IMR-90 (cell line): ENCODE results near the gene TUBB6. TPM values are rescaled to one million over a fixed set of nuclear protein-coding genes. Genes with fewer than 3 reads are reported as not detected.

Source experiments
- ATAC-seq: fragments of 200-7000 bp; cut with Tn5 transposase; 2 replicates; pipeline ENCODE4 v1.9.1; 2020; ENCODE audit warnings: low read depth, mild to moderate bottlenecking, moderate library complexity
- BruUV-seq: library from RNA; stranded (reverse); fragments of 400-500 nt; replicated peaks from 2 replicates; lab custom pipeline; 2021; lab: Mats Ljungman, UMichigan
- CTCF ChIA-PET: fragments of 300-600 bp; formaldehyde crosslinking; extraction: SDS; loops from one replicate; lab custom pipeline; 2021; ENCODE audit warnings: antibody characterized with exemption; lab: Yijun Ruan, JAX
- POLR2A ChIA-PET: fragments of 300-600 bp; sonication (Branson Sonifier 250); formaldehyde crosslinking; loops from one replicate; lab custom pipeline; 2022; ENCODE audit warnings: antibody characterized with exemption; ENCODE audit not compliant: unreplicated experiment; lab: Charles Lee
- DNase-seq: peaks from one replicate; pipeline ENCODE4 v3.0.0; 2013
- H2AFZ ChIP-seq: replicated peaks from 2 replicates; pipeline ENCODE3; 2013; ENCODE audit warnings: low read length, mild to moderate bottlenecking; ENCODE audit not compliant: poor library complexity
- H2AK5ac ChIP-seq: 2 replicates; pipeline ENCODE4 v1.6.1; 2013; ENCODE audit warnings: low read depth, low read length, inconsistent platforms
- H2AK9ac ChIP-seq: replicated peaks from 2 replicates; pipeline ENCODE3; 2013; ENCODE audit warnings: mild to moderate bottlenecking, low read depth, low read length, moderate library complexity; ENCODE audit not compliant: poor library complexity
- H2BK120ac ChIP-seq: 2 replicates; pipeline ENCODE4 v1.6.1; 2013; ENCODE audit warnings: low read depth, low read length, inconsistent platforms
- H2BK15ac ChIP-seq: 3 replicates; pipeline ENCODE4 v1.6.1; 2013; ENCODE audit warnings: low read depth, low read length, inconsistent platforms
- H2BK20ac ChIP-seq: 2 replicates; pipeline ENCODE4 v1.6.1; 2013; ENCODE audit warnings: low read depth, mild to moderate bottlenecking, inconsistent platforms, low read length, moderate library complexity
- H2BK5ac ChIP-seq: 2 replicates; pipeline ENCODE4 v1.6.1; 2013; ENCODE audit warnings: mild to moderate bottlenecking, low read depth, low read length, inconsistent platforms; ENCODE audit not compliant: poor library complexity, severe bottlenecking
- H3K14ac ChIP-seq: replicated peaks from 2 replicates; pipeline ENCODE4 v1.6.1; 2013; ENCODE audit warnings: low read depth, low read length, inconsistent platforms
- H3K18ac ChIP-seq: 2 replicates; pipeline ENCODE4 v1.6.1; 2013; ENCODE audit warnings: low read depth, low read length, control low read depth
- H3K23ac ChIP-seq: 2 replicates; pipeline ENCODE4 v1.6.1; 2013; ENCODE audit warnings: low read depth, low read length, inconsistent platforms
- H3K27ac ChIP-seq: 2 replicates; pipeline ENCODE4 v1.5.1; 2013; ENCODE audit warnings: mild to moderate bottlenecking, control low read depth, low read length; ENCODE audit not compliant: insufficient read depth
- H3K27me3 ChIP-seq: 2 replicates; pipeline ENCODE4 v1.6.1; 2013; ENCODE audit warnings: low read length; ENCODE audit not compliant: control insufficient read depth, insufficient read depth
- H3K36me3 ChIP-seq: 2 replicates; pipeline ENCODE4 v1.6.1; 2013; ENCODE audit warnings: low read length, mixed read lengths; ENCODE audit not compliant: control insufficient read depth, insufficient read depth
- H3K4ac ChIP-seq: 2 replicates; pipeline ENCODE4 v1.6.1; 2013; ENCODE audit warnings: low read depth, low read length, inconsistent platforms
- H3K4me1 ChIP-seq: 2 replicates; pipeline ENCODE4 v1.6.1; 2013; ENCODE audit warnings: low read length, mixed read lengths; ENCODE audit not compliant: control insufficient read depth, insufficient read depth
- H3K4me2 ChIP-seq: 2 replicates; pipeline ENCODE4 v1.6.1; 2013; ENCODE audit warnings: low read depth, mild to moderate bottlenecking, control low read depth, low read length, moderate library complexity
- H3K4me3 ChIP-seq: 2 replicates; pipeline ENCODE4 v1.5.1; 2013; ENCODE audit warnings: low read depth, mild to moderate bottlenecking, control low read depth, low read length, moderate library complexity; ENCODE audit not compliant: insufficient read depth
- H3K56ac ChIP-seq: 2 replicates; pipeline ENCODE4 v1.6.1; 2013; ENCODE audit warnings: low read length, inconsistent platforms; ENCODE audit not compliant: insufficient read depth; ENCODE audit errors: extremely low read depth
- H3K79me1 ChIP-seq, 2 experiments: 2 replicates each; pipeline ENCODE4 v1.6.1; 2013; ENCODE audit warnings: low read length in 2 of 2, inconsistent platforms in 1 of 2, low read depth in 1 of 2
- H3K9ac ChIP-seq: 2 replicates; pipeline ENCODE4 v1.6.1; 2013; ENCODE audit warnings: low read depth, low read length, control low read depth
- H3K9me1 ChIP-seq: 2 replicates; pipeline ENCODE4 v1.6.1; 2013; ENCODE audit warnings: low read length, inconsistent platforms; ENCODE audit not compliant: insufficient read depth
- H3K9me3 ChIP-seq: 2 replicates; pipeline ENCODE4 v1.6.1; 2013; ENCODE audit warnings: low read length; ENCODE audit not compliant: control insufficient read depth, insufficient read depth
- H4K20me1 ChIP-seq: 2 replicates; pipeline ENCODE4 v1.6.1; 2013; ENCODE audit warnings: low read length, inconsistent platforms; ENCODE audit not compliant: insufficient read depth
- H4K5ac ChIP-seq: 2 replicates; pipeline ENCODE4 v1.6.1; 2013; ENCODE audit warnings: mild to moderate bottlenecking, low read depth, low read length, control low read depth
- H4K8ac ChIP-seq, 2 experiments: 2 replicates each; pipeline ENCODE4 v1.6.1; 2013; ENCODE audit warnings: low read depth in 2 of 2, low read length in 2 of 2, control low read depth in 1 of 2, inconsistent platforms in 1 of 2
- H4K91ac ChIP-seq: 2 replicates; pipeline ENCODE4 v1.6.1; 2013; ENCODE audit warnings: low read depth, low read length, inconsistent platforms; ENCODE audit not compliant: insufficient read depth
- BHLHE40 ChIP-seq: fragments of 150-350 bp; IDR thresholded peaks from 2 replicates; pipeline ENCODE4 v1.6.1; 2016; ENCODE audit warnings: mild to moderate bottlenecking, low read depth, low read length
- CHD1 ChIP-seq: IDR thresholded peaks from 2 replicates; pipeline ENCODE4 v1.6.1; 2012; ENCODE audit warnings: low read depth, low read length, improper control_type of control experiment
- CTCF ChIP-seq: conservative IDR thresholded peaks from 2 replicates; pipeline ENCODE4 v1.5.1; 2012; ENCODE audit warnings: mild to moderate bottlenecking, low read depth, low read length, improper control_type of control experiment
- MXI1 ChIP-seq: IDR thresholded peaks from 2 replicates; pipeline ENCODE4 v1.6.1; 2012; ENCODE audit warnings: low read depth, mild to moderate bottlenecking, low read length, moderate library complexity, borderline replicate concordance
- RAD21 ChIP-seq: IDR thresholded peaks from 2 replicates; pipeline ENCODE4 v1.6.1; 2012; ENCODE audit warnings: low read length, improper control_type of control experiment
- USF2 ChIP-seq: fragments of 150-350 bp; IDR thresholded peaks from 2 replicates; pipeline ENCODE4 v1.6.1; 2017; ENCODE audit warnings: mild to moderate bottlenecking, antibody characterized with exemption, low read length, low read depth
- WGBS, 2 experiments: methylation state at CpG; one replicate each; pipeline versions ENCODE4 v1.1.5 to v1.1.7; 2013; ENCODE audit warnings: missing lambda C conversion rate in 2 of 2; ENCODE audit not compliant: insufficient read length in 1 of 2; ENCODE audit errors: extremely low coverage in 2 of 2; 5-methylcytosine and 5-hydroxymethylcytosine counted together
- dilution Hi-C: fragments of 300-500 bp; cut with HindIII; formaldehyde crosslinking; loops from one replicate; pipeline ENCODE4 v1.14.3; 2018; ENCODE audit warnings: low sequenced_read_pairs; ENCODE audit not compliant: unreplicated experiment
- in situ Hi-C: fragments of 300-500 bp; cut with MboI; formaldehyde crosslinking; loops from 3 replicates; pipeline ENCODE4 v1.14.3; 2019; ENCODE audit warnings: low sequenced_read_pairs, inconsistent platforms, mixed read lengths
- intact Hi-C: fragments of 100-400 bp; cut with micrococcal nuclease; formaldehyde crosslinking; loops from 2 replicates; pipeline ENCODE4 v1.10.0; 2022
- polyA plus RNA-seq, 3 experiments: library from polyadenylated mRNA; depleted of rRNA; stranded (reverse); fragments of >200 nt; gene quantifications; 2 replicates each; pipeline ENCODE4 v1.2.3, GENCODE V29; 2012; ENCODE audit warnings: low replicate concordance in 1 of 3
- total RNA-seq: library from RNA; depleted of rRNA; stranded (reverse); fragments of >200 nt; gene quantifications from 2 replicates; pipeline ENCODE4 v1.2.3, GENCODE V29; 2012

TUBB6 gene
- total and polyA plus RNA-seq, 2 of the 4 experiments (the other 2 are of a cell fraction), result 927 to 1,040 TPM

- ChIA-PET POLR2A (interaction anchor here (0.6 to 1.3 kb wide), 6 partner anchors 13 to 28 kb away, joined by 3 to 7 read pairs (median 4); no protein-coding TSS in a partner anchor), CTCF (interaction anchor here (0.8 to 1.1 kb wide), 2 partner anchors 12 to 35 kb away, joined by 3 read pairs; no protein-coding TSS in a partner anchor)
- peak overlapping the region; percentile 77 for H3K9ac ChIP-seq
- TF ChIP-seq RAD21 (peak; percentile 42), MXI1 (no peak), CTCF (peak; percentile 43), CHD1 (no peak; the same call in 1 of the 2 replicates), BHLHE40 (peak; percentile 72), USF2 (no peak)
- peak overlapping the region; percentile 63 for H2BK120ac ChIP-seq
- H2BK5ac ChIP-seq, result peak overlapping the region; percentile 78
- peak overlapping the region; percentile 25 for H3K18ac ChIP-seq
- H2AFZ ChIP-seq, result peak overlapping the region; percentile 86
- H3K4me3 ChIP-seq, result peak overlapping the region; percentile 96
- no peaks in the 10 kb centered on the region for H3K27me3 ChIP-seq
- peak overlapping the region; percentile 47; the same call in 1 of the 2 replicates for H2BK20ac ChIP-seq
- H4K5ac ChIP-seq, result peak overlapping the region; percentile 38
- peak; percentile 33 for ATAC-seq
- dilution Hi-C loops (no loop called here), in situ Hi-C loops (loop anchor here (5.0 kb wide), 1 partner anchor 35 kb away; no protein-coding TSS in a partner anchor), intact Hi-C loops (loop anchor here (2.0 kb wide), 1 partner anchor 18 kb away; no protein-coding TSS in a partner anchor)
- BruUV-seq, result TSS peak; percentile 84
- peaks cover 18% of the 10 kb centered on the region; the same call in 1 of the 2 replicates for H3K9me1 ChIP-seq
- peak overlapping the region; percentile 89 for H3K56ac ChIP-seq
- H3K14ac ChIP-seq, result peak overlapping the region; percentile 71
- H3K4ac ChIP-seq, result peak overlapping the region; percentile 83
- H3K79me1 ChIP-seq, result peaks cover 17 to 47% of the 10 kb centered on the region in 2 experiments; a peak in 3 of 4 replicates
- peak overlapping the region; percentile 78 for H2AK5ac ChIP-seq
- H3K36me3 ChIP-seq, result peaks cover 19% of the 10 kb centered on the region
- peak overlapping the region; percentile 84 for H3K27ac ChIP-seq
- peak overlapping the region; percentile 97 for H2AK9ac ChIP-seq
- H3K4me2 ChIP-seq, result peak overlapping the region; percentile 92
- no peak overlapping the region; the same call in 2 of the 3 replicates for H2BK15ac ChIP-seq
- H4K20me1 ChIP-seq, result peaks cover 29% of the 10 kb centered on the region
- peak overlapping the region; percentile 58 to 87 for H4K8ac ChIP-seq
- peak overlapping the region; percentile 72 for H4K91ac ChIP-seq
- no peaks in the 10 kb centered on the region for H3K9me3 ChIP-seq
- peak; percentile 76 for DNase-seq
- peaks cover 16% of the 10 kb centered on the region for H3K4me1 ChIP-seq
- H3K23ac ChIP-seq, result peak overlapping the region; percentile 89
- 27% methylated on average over 16 of the region's 39 CpGs; no CpG with 5 or more reads in 1 of the 2 experiments for WGBS, 2 experiments
These were observed 1.0 kb upstream of the TUBB6 start for GRCh38 chr18:12306752-12307700.
